ENCODE measurements around the gene COMMD6.

Gene COMMD6

GRCh38 chr13:75521956-75522355 is 15.7 kb downstream of the COMMD6 start:
- DNase-seq: no peak

- DNase-seq: no peak
Measured at GRCh38 chr13:75518439-75519088, 19.1 kb downstream of the COMMD6 start.

- DNase-seq: no peak
Measured at GRCh38 chr13:75514080-75514995, 23.3 kb downstream of the COMMD6 start.

- no peak for DNase-seq
Measured at GRCh38 chr13:75513271-75513670, 24.4 kb downstream of the COMMD6 start.

- no peak for DNase-seq
Measured at GRCh38 chr13:75512253-75512652, 25.4 kb downstream of the COMMD6 start.

GRCh38 chr13:75511051-75511625 is 26.5 kb downstream of the COMMD6 start:
- no peak for DNase-seq

- DNase-seq: no peak
Measured at GRCh38 chr13:75508002-75508548, 29.6 kb downstream of the COMMD6 start.

GRCh38 chr13:75507027-75508001 is 30.3 kb downstream of the COMMD6 start:
- no peak for DNase-seq

- DNase-seq: no peak
Measured at GRCh38 chr13:75506018-75506417, 31.6 kb downstream of the COMMD6 start.

GRCh38 chr13:75505327-75505726 is 32.3 kb downstream of the COMMD6 start:
- no peak for DNase-seq

GRCh38 chr13:75495938-75496337 is 41.7 kb downstream of the COMMD6 start:
- DNase-seq: no peak

- no peak for DNase-seq
Measured at GRCh38 chr13:75494491-75494890, 43.1 kb downstream of the COMMD6 start.

GRCh38 chr13:75493156-75493555 is 44.5 kb downstream of the COMMD6 start:
- no peak for DNase-seq

GRCh38 chr13:75492389-75492788 is 45.3 kb downstream of the COMMD6 start:
- no peak for DNase-seq

GRCh38 chr13:75491376-75491775 is 46.3 kb downstream of the COMMD6 start:
- no peak for DNase-seq

- no peak for DNase-seq
Measured at GRCh38 chr13:75489502-75490263, 48.0 kb downstream of the COMMD6 start.

- DNase-seq: no peak
Measured at GRCh38 chr13:75486146-75487062, 51.2 kb downstream of the COMMD6 start.

GRCh38 chr13:75485286-75486062 is 52.2 kb downstream of the COMMD6 start:
- DNase-seq: no peak

GRCh38 chr13:75482820-75483079 is 54.9 kb downstream of the COMMD6 start:
- DNase-seq: no peak

All from stimulated activated CD8-positive, alpha-beta memory T cell treated with anti-CD3 and anti-CD28 coated beads, Interleukin-4, amount 100 ng/mL, for 48 hours (primary cell).